Activated T-helper 2 cell treated with anti-CD3 and anti-CD28 coated beads, Interferon-gamma antibody, Interleukin-2, Interleukin-4, amounts not matched to agents 10 μg/mL and 5 μg/mL and 100 μg/mL, durations not matched to agents 14 hours and 24 hours and 36 hours (primary cell): ENCODE data around the gene CUX1. TPM values are rescaled to one million over a fixed set of nuclear protein-coding genes. Genes with fewer than 3 reads are reported as not detected.
"Not testable (repeated sequence)": the region's sequence is repeated elsewhere in the genome, so short reads cannot be mapped to it uniquely, and the experiment has no call there.

Source experiments
- DNase-seq: peaks from one replicate; pipeline ENCODE4 v3.0.0; 2021; ENCODE audit warnings: low spot score
- H3K27ac Mint-ChIP-seq: one replicate; pipeline ENCODE4 v1.8.0; 2021; ENCODE audit warnings: mixed read lengths
- H3K27me3 Mint-ChIP-seq: one replicate; pipeline ENCODE4 v1.8.0; 2021; ENCODE audit warnings: low read depth, mixed read lengths
- H3K36me3 Mint-ChIP-seq: one replicate; pipeline ENCODE4 v1.8.0; 2021; ENCODE audit warnings: low read depth, mixed read lengths
- H3K4me1 Mint-ChIP-seq: one replicate; pipeline ENCODE4 v1.8.0; 2021; ENCODE audit warnings: low read depth, mixed read lengths
- H3K4me3 Mint-ChIP-seq: one replicate; pipeline ENCODE4 v1.8.0; 2021; ENCODE audit warnings: low read depth, mild to moderate bottlenecking, moderate library complexity, mixed read lengths
- H3K9me3 Mint-ChIP-seq: one replicate; pipeline ENCODE4 v1.8.0; 2021; ENCODE audit warnings: mixed read lengths
- intact Hi-C: fragments of 100-400 bp; cut with micrococcal nuclease; formaldehyde crosslinking; loops from one replicate; pipeline ENCODE4 v1.15.1; 2023
- total RNA-seq: library from RNA; stranded (reverse); gene quantifications from 2 replicates; pipeline ENCODE4 v1.2.3, GENCODE V29; 2022

Gene CUX1
- total RNA-seq, 1 donor from 2014 or later: 31.5 TPM

DNA sequence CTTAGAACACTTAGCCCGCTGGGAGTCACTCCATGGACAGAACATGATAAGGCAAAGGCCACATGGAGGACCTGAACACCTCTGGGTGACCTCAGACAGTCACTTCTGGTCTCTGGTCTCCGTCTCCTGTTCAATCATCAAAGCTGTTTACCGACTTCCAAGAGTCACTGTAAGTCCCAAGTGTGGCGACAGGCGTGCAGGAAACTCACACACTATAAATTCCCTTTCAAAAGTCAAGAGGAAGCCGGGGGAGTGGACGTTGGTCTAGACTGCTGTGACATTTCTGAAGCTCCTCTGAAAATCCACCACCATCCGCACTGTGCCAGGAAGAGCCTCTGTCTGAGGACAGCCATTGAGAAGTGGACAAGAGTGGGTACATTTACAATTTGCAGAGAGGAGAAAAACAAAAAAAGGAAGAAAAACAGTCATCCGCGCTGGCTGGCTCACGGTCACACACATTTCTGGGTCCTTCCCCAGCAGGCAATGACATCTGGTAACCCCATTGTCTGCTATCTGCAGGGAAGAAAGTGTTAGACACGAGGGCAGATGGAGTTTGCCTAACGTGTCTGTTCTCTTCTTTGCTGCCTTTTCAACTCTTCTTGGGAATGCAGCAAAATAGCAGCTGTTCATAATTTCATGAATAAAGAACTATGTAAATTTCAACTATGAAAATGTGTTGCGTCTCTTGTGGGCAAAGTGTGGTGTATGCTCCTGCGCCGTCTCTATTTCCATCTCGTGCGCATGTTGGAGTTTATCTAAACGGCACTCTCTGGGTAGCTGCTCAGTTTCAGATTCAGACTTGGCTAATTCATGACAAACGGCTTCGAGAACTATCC lies 32.9 kb upstream of the CUX1 start:
- no peak for DNase-seq
- no peaks in the 10 kb centered on the region for H3K36me3 Mint-ChIP-seq
- peaks cover 14% of the 10 kb centered on the region for H3K27me3 Mint-ChIP-seq
- no peaks in the 10 kb centered on the region for H3K9me3 Mint-ChIP-seq
- peaks cover 3% of the 10 kb centered on the region for H3K4me1 Mint-ChIP-seq
- H3K4me3 Mint-ChIP-seq: no peak overlapping the region
- intact Hi-C loops: no loop called here
- H3K27ac Mint-ChIP-seq: peak overlapping the region; percentile 20

GRCh38 chr7:101787864-101788263 lies 29.6 kb upstream of the CUX1 start:
- Mint-ChIP-seq H3K4me1 (peaks cover 3% of the 10 kb centered on the region), H3K36me3 (no peaks in the 10 kb centered on the region), H3K27me3 (peaks cover 14% of the 10 kb centered on the region), H3K9me3 (no peaks in the 10 kb centered on the region), H3K27ac (no peak overlapping the region), H3K4me3 (no peak overlapping the region)
- intact Hi-C loops: no loop called here
- DNase-seq: no peak

DNA sequence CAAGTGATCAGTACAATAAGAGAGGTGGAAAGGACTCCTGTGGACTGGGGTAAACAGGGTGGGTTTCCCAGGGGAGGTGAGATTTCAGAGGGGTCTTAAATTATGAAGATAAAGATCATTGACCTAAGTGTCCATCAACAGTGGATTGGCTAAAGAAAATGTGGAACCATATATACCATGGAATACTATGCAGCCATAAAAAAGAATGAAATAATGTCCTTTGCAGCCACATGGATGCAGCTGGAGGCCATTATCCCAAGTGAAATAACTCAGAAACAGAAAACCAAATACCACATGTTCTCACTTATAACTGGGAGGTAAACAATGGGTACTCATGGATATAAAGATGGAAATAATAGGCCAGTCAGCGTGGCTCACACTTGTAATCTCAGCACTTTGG lies 28.9 kb upstream of the CUX1 start:
- H3K4me3 Mint-ChIP-seq: no peak overlapping the region
- no peak overlapping the region for H3K27ac Mint-ChIP-seq
- DNase-seq: no peak
- H3K9me3 Mint-ChIP-seq: no peaks in the 10 kb centered on the region
- no peaks in the 10 kb centered on the region for H3K36me3 Mint-ChIP-seq
- peaks cover 3% of the 10 kb centered on the region for H3K4me1 Mint-ChIP-seq
- H3K27me3 Mint-ChIP-seq: peaks cover 14% of the 10 kb centered on the region
- intact Hi-C loops: no loop called here

- Mint-ChIP-seq H3K27ac (no peak overlapping the region), H3K36me3 (no peaks in the 10 kb centered on the region), H3K27me3 (no peaks in the 10 kb centered on the region), H3K4me3 (no peak overlapping the region), H3K9me3 (no peaks in the 10 kb centered on the region), H3K4me1 (no peaks in the 10 kb centered on the region)
- intact Hi-C loops: no loop called here
- no peak for DNase-seq
These were observed 26.7 kb upstream of the CUX1 start for GRCh38 chr7:101790566-101791293.

DNA sequence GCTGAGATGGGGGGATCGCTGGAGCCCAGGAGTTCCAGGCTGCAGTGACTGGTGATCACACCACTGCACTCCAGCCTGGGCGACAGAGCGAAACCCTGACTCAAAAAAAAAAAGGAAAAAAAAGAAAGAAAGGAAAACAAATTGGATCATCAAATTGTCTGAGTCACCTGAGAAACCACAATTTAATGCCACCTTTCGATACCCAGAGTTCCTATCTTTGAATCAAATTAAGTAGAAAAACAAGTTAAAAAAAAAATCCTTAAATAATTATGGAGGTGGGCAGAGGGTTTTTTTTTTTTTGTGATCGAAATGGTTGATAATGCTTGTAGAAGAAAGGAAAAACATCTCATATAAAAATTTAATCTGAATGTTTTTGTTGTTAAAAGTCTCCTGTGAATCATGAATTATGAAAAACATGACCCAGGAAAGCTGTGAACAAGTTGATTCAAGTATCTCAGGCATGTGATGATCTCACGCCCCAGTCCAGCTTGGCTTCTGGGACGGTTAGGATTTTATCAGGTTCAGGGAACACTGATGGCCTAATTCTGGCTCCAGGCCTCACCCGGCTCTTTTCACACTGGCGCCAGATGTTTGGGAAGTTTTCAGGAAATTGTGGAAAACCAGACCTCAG lies 25.3 kb upstream of the CUX1 start:
- no peaks in the 10 kb centered on the region for H3K36me3 Mint-ChIP-seq
- H3K9me3 Mint-ChIP-seq: no peaks in the 10 kb centered on the region
- H3K27ac Mint-ChIP-seq: no peak overlapping the region
- intact Hi-C loops: no loop called here
- no peak for DNase-seq
- H3K27me3 Mint-ChIP-seq: no peaks in the 10 kb centered on the region
- H3K4me3 Mint-ChIP-seq: no peak overlapping the region
- H3K4me1 Mint-ChIP-seq: no peaks in the 10 kb centered on the region

DNA sequence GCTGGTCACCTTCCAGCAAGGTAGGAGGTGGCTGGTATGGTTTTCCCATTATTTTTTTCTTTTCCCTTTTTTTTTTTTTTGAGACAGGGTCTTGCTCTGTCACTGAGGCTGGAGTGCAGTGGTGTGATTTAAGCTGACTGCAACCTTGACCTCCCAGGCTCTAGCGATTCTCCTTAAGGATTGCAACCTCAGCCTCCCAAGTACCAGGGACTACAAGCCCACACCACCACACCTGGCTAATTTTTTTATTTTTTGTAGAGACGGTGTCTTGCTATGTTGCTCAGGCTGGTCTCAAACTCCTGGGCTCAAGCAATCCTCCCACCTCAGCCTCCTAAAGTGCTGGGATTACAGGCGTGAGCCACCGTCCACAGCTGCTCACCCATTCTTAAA lies 24.7 kb upstream of the CUX1 start:
- H3K4me1 Mint-ChIP-seq, DNase-seq, H3K36me3 Mint-ChIP-seq, intact Hi-C loops, H3K9me3 Mint-ChIP-seq, H3K27me3 Mint-ChIP-seq, H3K27ac Mint-ChIP-seq, H3K4me3 Mint-ChIP-seq: not testable (repeated sequence)

GRCh38 chr7:101795461-101795860 lies 22.0 kb upstream of the CUX1 start:
- intact Hi-C loops: no loop called here
- no peak overlapping the region for H3K27ac Mint-ChIP-seq
- no peaks in the 10 kb centered on the region for H3K4me1 Mint-ChIP-seq
- no peak for DNase-seq
- H3K4me3 Mint-ChIP-seq: no peak overlapping the region
- peaks cover 3% of the 10 kb centered on the region for H3K27me3 Mint-ChIP-seq
- H3K36me3 Mint-ChIP-seq: no peaks in the 10 kb centered on the region
- H3K9me3 Mint-ChIP-seq: no peaks in the 10 kb centered on the region

- H3K4me3 Mint-ChIP-seq, H3K4me1 Mint-ChIP-seq, intact Hi-C loops, H3K9me3 Mint-ChIP-seq, H3K27ac Mint-ChIP-seq, DNase-seq, H3K36me3 Mint-ChIP-seq: not testable (repeated sequence)
- H3K27me3 Mint-ChIP-seq: peaks cover 13% of the 10 kb centered on the region
These were observed 19.3 kb upstream of the CUX1 start for GRCh38 chr7:101798173-101798572.

GRCh38 chr7:101803203-101804087 lies 14.0 kb upstream of the CUX1 start:
- Mint-ChIP-seq H3K27ac (no peak overlapping the region), H3K4me1 (peaks cover 4% of the 10 kb centered on the region), H3K4me3 (no peak overlapping the region), H3K36me3 (no peaks in the 10 kb centered on the region), H3K9me3 (no peaks in the 10 kb centered on the region), H3K27me3 (peaks cover 39% of the 10 kb centered on the region)
- no peak for DNase-seq
- intact Hi-C loops: no loop called here

GRCh38 chr7:101804088-101804963 lies 13.1 kb upstream of the CUX1 start:
- Mint-ChIP-seq H3K9me3 (no peaks in the 10 kb centered on the region), H3K4me3 (no peak overlapping the region), H3K27me3 (peaks cover 39% of the 10 kb centered on the region), H3K4me1 (peaks cover 4% of the 10 kb centered on the region), H3K27ac (no peak overlapping the region), H3K36me3 (no peaks in the 10 kb centered on the region)
- intact Hi-C loops: no loop called here
- no peak for DNase-seq

DNA sequence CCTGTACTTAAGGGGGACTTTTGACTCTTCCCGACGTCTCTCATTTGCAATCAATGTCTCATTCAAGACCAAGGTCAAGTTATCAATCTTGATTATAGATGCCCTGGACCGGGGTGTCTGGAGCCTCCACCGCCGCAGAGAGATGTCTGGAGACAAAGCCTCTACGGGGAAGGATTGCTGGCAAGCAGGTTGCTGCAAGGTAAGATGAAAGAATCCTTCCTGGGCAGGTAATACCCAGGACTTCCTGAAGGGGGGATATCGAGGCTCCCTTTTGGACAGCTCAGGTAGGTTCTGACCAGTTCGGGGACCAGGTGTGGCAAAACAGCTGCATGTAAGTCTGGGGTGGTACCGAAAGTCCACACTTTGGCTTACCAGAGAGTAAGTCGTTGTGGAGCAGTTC lies 12.5 kb upstream of the CUX1 start:
- H3K36me3 Mint-ChIP-seq: no peaks in the 10 kb centered on the region
- H3K4me1 Mint-ChIP-seq: peaks cover 4% of the 10 kb centered on the region
- peaks cover 37% of the 10 kb centered on the region for H3K27me3 Mint-ChIP-seq
- H3K27ac Mint-ChIP-seq: no peak overlapping the region
- no peak for DNase-seq
- intact Hi-C loops: no loop called here
- H3K9me3 Mint-ChIP-seq: no peaks in the 10 kb centered on the region
- H3K4me3 Mint-ChIP-seq: no peak overlapping the region

GRCh38 chr7:101812595-101812994 lies 4.8 kb upstream of the CUX1 start:
- no peak for DNase-seq
- no peak overlapping the region for H3K4me3 Mint-ChIP-seq
- H3K4me1 Mint-ChIP-seq: peaks cover 4% of the 10 kb centered on the region
- intact Hi-C loops: loop anchor here (10.0 kb wide), 1 partner anchor 208 kb away; no protein-coding TSS in a partner anchor
- peaks cover 17% of the 10 kb centered on the region for H3K27me3 Mint-ChIP-seq
- no peaks in the 10 kb centered on the region for H3K9me3 Mint-ChIP-seq
- peaks cover under 1% of the 10 kb centered on the region for H3K36me3 Mint-ChIP-seq
- H3K27ac Mint-ChIP-seq: no peak overlapping the region
